BJ (cell line): ENCODE measurements around the gene LSS. TPM values are rescaled to one million over a fixed set of nuclear protein-coding genes. Genes with fewer than 3 reads are reported as not detected.
"Not testable (repeated sequence)": the region's sequence is repeated elsewhere in the genome, so short reads cannot be mapped to it uniquely, and the experiment has no call there.

Source experiments
- CTCF ChIA-PET: fragments of 350-600 bp; formaldehyde crosslinking; extraction: SDS; loops from one replicate; lab custom pipeline; 2021; ENCODE audit warnings: antibody characterized with exemption, inconsistent platforms; lab: Yijun Ruan, JAX
- POLR2A ChIA-PET: fragments of 300-600 bp; sonication (Branson Sonifier 250); formaldehyde crosslinking; extraction: SDS; loops from one replicate; lab custom pipeline; 2021; ENCODE audit warnings: antibody characterized with exemption; lab: Charles Lee
- DNase-seq: peaks from one replicate; pipeline ENCODE4 v3.0.0-alpha.2; 2011; ENCODE audit warnings: low read depth
- H3K27me3 ChIP-seq: 2 replicates; pipeline ENCODE4 v1.6.0; 2011; ENCODE audit warnings: low read length; ENCODE audit not compliant: control insufficient read depth, insufficient read depth
- H3K36me3 ChIP-seq: 2 replicates; pipeline ENCODE4 v1.5.1; 2011; ENCODE audit warnings: low read length; ENCODE audit not compliant: control insufficient read depth, insufficient read depth
- H3K4me3 ChIP-seq: 2 replicates; pipeline ENCODE4 v1.5.1; 2011; ENCODE audit warnings: low read depth, mild to moderate bottlenecking, control low read depth, low read length
- polyA plus RNA-seq: library from polyadenylated mRNA; depleted of rRNA; stranded (reverse); fragments of >200 nt; gene quantifications from 2 replicates; pipeline ENCODE4 v1.2.3, GENCODE V29; 2011
- TF ChIP-seq, protein P1 (sequence below): IDR thresholded peaks from 2 replicates; pipeline ENCODE4 v1.5.1; 2011; ENCODE audit warnings: low read depth, mild to moderate bottlenecking, control low read depth, inconsistent platforms, low read length, moderate library complexity; ENCODE audit not compliant: insufficient read depth

LSS gene
- polyA plus RNA-seq, 1 experiment: 59.9 TPM

DNA sequence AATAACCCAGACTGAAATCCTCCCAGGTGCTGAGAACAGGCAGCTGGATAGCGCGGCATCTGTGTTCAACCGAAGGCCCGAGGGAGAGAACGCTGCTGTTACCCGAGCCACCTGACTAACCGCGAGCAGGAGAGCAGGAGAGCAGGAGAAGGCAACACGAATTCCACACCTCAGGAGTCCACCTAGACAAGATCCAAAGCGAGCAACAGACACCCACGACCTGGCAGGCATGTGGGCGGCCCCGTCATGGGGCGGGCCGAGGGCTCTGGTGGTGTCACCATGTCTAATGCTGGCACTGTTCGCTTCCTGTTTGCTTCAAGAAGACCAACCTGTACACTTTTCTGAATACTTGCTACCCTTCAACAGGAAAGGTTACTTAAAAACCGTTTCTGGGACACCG lies 23.4 kb downstream of the LSS start:
- ChIA-PET CTCF (no interaction called here), POLR2A (no interaction called here)
- TF ChIP-seq, protein P1, sequence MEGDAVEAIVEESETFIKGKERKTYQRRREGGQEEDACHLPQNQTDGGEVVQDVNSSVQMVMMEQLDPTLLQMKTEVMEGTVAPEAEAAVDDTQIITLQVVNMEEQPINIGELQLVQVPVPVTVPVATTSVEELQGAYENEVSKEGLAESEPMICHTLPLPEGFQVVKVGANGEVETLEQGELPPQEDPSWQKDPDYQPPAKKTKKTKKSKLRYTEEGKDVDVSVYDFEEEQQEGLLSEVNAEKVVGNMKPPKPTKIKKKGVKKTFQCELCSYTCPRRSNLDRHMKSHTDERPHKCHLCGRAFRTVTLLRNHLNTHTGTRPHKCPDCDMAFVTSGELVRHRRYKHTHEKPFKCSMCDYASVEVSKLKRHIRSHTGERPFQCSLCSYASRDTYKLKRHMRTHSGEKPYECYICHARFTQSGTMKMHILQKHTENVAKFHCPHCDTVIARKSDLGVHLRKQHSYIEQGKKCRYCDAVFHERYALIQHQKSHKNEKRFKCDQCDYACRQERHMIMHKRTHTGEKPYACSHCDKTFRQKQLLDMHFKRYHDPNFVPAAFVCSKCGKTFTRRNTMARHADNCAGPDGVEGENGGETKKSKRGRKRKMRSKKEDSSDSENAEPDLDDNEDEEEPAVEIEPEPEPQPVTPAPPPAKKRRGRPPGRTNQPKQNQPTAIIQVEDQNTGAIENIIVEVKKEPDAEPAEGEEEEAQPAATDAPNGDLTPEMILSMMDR: no peak
- Histone ChIP-seq H3K4me3 (no peak overlapping the region), H3K27me3 (no peaks in the 10 kb centered on the region), H3K36me3 (peaks cover 33% of the 10 kb centered on the region)
- DNase-seq: no peak

DNA sequence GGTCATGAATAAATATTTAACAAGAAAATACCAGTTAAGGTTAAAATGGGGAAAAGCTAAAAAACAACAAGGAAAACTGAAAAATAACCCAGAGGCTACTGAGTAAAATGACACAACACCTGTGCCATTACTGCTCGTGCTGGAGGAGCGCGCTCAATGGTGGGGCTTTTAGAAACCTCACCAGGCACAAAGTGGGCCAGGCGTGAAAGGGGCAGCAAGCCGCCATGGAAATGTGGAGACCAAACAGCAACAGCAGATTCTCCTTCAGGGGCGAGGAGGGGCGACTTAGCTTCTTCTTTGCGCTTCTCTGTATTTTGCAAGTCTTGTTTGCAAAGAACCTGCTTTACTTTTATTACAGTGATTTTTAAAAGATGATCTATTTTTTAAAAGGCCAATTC lies 25.4 kb downstream of the LSS start:
- ChIA-PET POLR2A (no interaction called here), CTCF (interaction anchor here (0.8 kb wide), 1 partner anchor 50 kb away, joined by 3 read pairs; no protein-coding TSS in a partner anchor)
- no peak overlapping the region for H3K4me3 ChIP-seq
- TF ChIP-seq, protein P1: no peak
- no peaks in the 10 kb centered on the region for H3K27me3 ChIP-seq
- DNase-seq: no peak
- peaks cover 23% of the 10 kb centered on the region for H3K36me3 ChIP-seq

DNA sequence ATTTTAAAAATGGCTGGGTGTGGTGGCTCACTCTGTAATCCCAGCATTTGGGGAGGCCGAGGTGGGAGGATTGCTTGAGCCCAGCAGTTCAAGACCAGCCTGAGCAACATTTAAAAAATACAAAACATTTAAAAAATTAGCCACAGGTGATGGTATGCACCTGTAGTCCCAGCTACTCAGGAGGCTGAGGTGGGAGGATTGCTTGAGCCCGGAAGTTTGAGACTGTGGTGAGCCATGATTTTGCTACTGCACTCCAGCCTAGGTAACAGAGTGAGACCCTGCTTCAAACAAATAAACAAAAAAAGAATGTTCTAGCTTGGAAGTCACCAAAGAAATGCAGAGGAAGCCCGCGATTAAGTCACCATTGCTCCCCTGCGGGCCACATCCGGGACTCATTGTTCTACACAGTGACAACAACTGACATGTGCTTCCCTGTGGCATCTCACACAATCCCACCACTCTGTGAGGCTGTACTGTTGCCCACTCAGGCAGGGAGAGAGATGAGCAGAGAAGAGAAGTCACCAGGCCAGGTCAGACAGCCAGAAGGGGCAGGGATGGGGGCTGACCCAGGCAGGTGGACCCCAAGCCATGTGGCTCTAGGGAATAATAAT lies 25.9 kb downstream of the LSS start:
- H3K27me3 ChIP-seq: no peaks in the 10 kb centered on the region
- peaks cover 19% of the 10 kb centered on the region for H3K36me3 ChIP-seq
- CTCF ChIA-PET: interaction anchor here (0.8 kb wide), 1 partner anchor 49 kb away, joined by 3 read pairs; no protein-coding TSS in a partner anchor
- H3K4me3 ChIP-seq: no peak overlapping the region
- no peak for DNase-seq
- POLR2A ChIA-PET: no interaction called here
- TF ChIP-seq, protein P1: no peak

DNA sequence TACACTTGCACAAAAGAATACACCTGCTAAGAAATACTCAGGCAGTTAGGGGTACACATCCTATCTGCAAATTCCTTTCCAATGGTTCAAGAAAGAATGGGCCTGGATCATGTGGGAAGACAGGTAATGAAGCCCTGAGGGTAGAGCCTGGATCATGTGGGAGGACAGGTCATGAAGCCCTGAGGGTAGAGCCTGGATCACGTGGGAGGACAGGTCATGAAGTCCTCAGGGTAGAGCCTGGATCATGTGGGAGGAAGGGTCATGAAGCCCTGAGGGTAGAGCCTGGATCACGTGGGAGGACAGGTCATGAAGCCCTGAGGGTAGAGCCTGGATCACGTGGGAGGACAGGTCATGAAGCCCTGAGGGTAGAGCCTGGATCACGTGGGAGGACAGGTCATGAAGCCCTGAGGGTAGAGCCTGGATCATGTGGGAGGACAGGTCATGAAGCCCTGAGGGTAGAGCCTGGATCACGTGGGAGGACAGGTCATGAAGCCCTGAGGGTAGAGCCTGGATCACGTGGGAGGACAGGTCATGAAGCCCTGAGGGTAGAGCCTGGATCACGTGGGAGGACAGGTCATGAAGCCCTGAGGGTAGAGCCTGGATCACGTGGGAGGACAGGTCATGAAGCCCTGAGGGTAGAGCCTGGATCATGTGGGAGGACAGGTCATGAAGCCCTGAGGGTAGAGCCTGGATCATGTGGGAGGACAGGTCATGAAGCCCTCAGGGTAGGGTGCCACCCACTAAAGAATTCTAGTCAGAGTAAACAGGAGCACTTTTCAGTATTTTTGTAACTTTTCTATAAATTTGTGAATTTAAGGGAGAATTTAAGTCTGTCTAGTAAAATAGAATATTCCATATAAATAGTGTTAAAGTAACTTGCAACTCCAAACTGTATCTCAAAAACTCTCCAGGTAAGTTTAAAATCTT lies 27.4 kb downstream of the LSS start:
- POLR2A ChIA-PET, CTCF ChIA-PET, H3K27me3 ChIP-seq, H3K4me3 ChIP-seq, DNase-seq: not testable (repeated sequence)
- H3K36me3 ChIP-seq: peaks cover 14% of the 10 kb centered on the region

DNA sequence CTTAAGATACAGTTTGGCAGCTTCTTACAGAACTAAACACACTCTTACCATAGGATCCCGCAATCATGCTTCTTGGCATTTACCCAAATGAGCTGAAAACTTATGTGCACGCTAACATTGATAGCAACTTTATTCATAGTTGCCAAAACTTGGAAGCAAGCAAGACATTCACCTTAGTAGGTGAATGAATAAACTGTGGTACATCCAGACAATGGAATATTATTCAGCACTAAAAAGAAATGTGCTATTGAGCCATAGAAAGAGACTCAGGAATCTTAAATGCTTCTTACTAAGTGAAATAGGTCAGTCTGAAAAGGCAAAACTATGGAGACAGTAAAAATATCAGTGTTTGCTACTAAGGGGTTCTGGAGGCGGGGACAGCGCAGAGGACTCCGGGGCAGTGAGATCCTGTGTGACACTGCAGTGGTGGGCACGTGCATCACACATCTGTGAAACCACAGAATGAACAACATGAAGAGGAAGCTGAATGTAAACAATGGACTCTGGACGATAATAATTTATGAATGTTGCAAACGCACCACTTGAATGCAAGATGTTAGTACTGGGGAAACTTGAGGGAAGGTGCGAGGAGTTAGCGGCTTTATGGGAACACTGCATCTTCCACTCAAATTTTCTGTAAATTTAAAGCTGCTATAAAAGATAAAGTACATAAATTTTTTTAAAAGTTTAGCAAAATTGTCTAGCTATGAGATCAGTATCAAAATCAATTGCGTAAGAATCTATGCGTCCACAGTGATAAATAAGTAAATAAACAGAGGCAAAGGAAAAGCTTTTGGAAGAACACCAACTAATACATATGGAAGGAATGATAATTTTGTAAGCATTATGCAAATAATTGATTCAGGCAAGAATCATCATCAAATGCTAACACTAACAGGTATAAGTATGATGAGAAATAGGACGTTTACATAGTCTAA lies 28.9 kb downstream of the LSS start:
- CTCF ChIA-PET: interaction anchor here (1.0 kb wide), 1 partner anchor 46 kb away, joined by 5 read pairs; no protein-coding TSS in a partner anchor
- H3K4me3 ChIP-seq: no peak overlapping the region
- POLR2A ChIA-PET: no interaction called here
- TF ChIP-seq, protein P1: no peak
- DNase-seq: no peak
- H3K36me3 ChIP-seq: peaks cover 12% of the 10 kb centered on the region
- H3K27me3 ChIP-seq: no peaks in the 10 kb centered on the region
